GM18519 (cell line): ENCODE measurements around the gene RAB10.
"Not testable (repeated sequence)": the region's sequence is repeated elsewhere in the genome, so short reads cannot be mapped to it uniquely, and the experiment has no call there.

Experiments
- ATAC-seq: cut with Tn5 transposase; IDR thresholded peaks from one replicate; pipeline ENCODE4 v1.9.1; 2021; ENCODE audit warnings: mild to moderate bottlenecking, moderate library complexity; ENCODE audit not compliant: unreplicated experiment, low FRiP score

RAB10 gene

DNA sequence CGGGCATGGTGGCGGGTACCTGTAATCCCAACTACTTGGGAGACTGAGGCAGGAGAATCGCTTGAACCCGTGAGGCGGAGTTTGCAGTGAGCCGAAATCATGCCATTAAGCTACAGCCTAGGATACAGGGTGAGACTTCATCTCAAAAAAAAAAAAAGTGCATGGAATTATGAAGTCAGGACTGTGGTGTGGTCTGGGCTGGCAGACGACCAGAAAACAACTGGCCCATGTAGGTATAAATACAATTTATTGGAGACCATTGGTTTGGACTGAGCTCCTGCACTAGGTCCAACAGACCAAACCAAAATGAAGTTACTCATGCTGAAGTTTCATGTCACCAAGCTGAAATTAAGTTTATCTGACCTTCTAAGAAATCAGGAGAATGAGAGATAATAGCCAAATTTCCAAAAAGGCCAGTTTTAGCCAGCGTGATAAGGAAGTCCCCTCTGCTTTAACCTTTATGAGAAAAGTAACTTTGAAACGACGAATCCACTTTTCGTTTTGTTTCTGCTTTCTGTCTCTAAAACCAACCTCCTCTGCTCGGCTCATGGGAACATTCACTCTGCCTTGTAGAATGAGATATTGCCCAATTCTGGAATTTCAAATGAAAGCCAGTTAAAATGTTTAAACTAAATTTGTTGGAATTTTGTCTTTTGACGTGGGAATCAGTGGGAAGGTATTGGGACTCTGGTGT is 17.7 kb upstream of the RAB10 start:
- no peak for ATAC-seq

- ATAC-seq: not testable (repeated sequence)
Measured at GRCh38 chr2:26016706-26017045, 17.2 kb upstream of the RAB10 start.

- ATAC-seq: no peak
Measured at GRCh38 chr2:26017464-26018183, 16.3 kb upstream of the RAB10 start.

- ATAC-seq: no peak
Measured at GRCh38 chr2:26018184-26019055, 15.5 kb upstream of the RAB10 start.

- no peak for ATAC-seq
Measured at GRCh38 chr2:26020231-26020640, 13.6 kb upstream of the RAB10 start.

DNA sequence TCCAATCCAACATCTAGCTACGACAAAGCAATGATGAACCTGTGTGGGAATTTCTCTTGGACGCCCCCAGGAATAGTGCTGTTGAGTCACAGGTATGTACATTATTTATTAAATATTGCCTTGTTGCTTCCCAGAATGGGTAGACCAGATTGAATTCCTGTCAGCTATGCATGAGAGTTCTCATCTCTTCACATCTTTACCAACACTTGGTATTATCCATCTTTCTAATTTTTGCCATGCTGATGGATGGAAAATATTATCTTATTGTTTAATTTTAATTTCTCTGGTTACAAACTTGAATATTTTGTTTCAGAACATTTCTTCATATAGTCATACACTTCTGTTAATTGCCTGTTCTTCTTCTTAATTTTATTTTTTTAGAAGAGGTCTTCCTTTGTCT is 9.6 kb upstream of the RAB10 start:
- no peak for ATAC-seq

DNA sequence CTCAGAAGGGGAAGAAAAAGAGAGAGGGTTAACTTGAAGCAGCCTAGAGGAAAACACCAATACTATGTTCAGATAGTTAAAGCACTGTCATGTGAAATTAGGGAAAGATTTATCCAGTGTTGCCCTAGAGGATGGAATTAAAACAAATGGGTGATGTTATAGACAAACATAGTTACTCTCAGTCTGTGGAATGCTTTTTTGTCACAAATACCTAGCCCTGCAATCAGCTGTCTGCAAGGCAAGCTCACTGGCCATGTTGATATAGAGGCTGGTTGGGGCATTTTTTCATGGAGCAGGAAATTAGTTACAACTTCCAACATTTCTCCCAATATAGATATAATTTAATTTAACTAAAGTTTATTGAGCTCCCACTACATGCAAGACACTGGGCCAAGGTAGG is 8.4 kb upstream of the RAB10 start:
- ATAC-seq: no peak

DNA sequence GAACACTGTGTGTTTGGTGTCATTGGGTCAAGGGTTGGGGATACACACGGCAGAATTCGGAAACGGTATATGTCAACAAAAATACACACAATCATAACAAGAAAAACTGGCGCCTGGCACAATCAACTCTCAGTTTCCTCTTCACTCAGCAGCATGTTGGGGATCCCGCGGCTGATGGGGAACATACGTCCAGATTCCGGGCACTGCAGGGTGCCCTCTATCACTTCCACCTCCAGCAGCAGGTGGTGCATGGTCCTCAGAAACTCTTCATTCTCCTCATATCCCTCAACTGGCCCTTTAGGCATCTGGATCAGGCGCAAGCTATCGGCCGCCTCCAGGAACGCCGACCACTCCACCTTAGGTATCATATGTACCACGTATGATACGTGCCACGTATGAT is 5.8 kb upstream of the RAB10 start:
- not testable (repeated sequence) for ATAC-seq

DNA sequence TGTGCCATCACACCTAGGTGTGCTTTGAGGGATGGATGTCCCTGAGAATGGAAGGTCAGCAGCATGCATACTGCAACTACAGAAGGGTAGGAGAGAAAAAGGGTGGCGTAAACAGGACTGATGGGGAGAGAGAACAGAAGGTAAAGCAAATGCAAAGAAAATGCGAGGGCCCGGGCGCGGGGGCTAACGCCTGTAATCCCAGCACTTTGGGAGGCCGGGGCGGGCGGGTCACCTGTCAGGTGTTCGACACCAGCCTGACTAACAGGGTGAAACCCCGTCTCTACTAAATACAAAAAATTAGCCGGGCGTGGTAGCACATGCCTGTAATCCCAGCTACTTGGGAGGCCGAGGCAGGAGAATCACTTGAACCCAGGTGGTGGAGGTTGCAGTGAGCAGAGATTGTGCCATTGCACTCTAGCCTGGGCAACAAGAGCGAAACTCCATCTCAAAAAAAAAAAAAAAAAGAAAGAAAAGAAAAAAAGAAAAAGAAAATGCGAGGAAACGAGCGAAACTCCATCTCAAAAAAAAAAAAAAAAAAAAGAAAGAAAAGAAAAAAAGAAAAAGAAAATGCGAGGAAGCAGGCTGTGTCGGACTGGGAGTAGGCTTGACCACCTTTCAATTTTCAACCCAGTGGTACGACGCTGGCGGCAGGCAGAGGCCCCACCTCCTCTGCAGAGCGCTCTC is 1.2 kb upstream of the RAB10 start:
- ATAC-seq: peak; percentile 5

- peak; percentile 4 for ATAC-seq
Measured at GRCh38 chr2:26033270-26033817, 540 bp upstream of the RAB10 start.

DNA sequence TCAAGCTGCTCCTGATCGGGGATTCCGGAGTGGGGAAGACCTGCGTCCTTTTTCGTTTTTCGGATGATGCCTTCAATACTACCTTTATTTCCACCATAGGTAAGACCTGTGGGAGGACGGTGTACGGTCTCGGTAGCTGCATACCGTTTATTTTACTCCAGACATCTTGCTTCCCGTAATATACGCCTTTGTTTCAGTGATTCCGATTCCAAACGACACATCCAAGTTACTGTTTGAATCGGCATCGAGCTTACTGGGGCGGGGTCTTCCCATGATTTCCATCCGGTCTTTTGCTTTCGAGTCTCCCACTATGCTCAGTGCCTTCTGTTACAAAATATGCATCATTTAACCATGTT is 731 bp downstream of the RAB10 start:
- ATAC-seq: no peak

GRCh38 chr2:26035090-26035743 is 1.3 kb downstream of the RAB10 start:
- no peak for ATAC-seq

- no peak for ATAC-seq
Measured at GRCh38 chr2:26039603-26040323, 5.9 kb downstream of the RAB10 start.

GRCh38 chr2:26043109-26043508 is 9.2 kb downstream of the RAB10 start:
- ATAC-seq: no peak

- ATAC-seq: no peak
Measured at GRCh38 chr2:26043862-26044696, 10.2 kb downstream of the RAB10 start.

GRCh38 chr2:26048791-26049190 is 14.9 kb downstream of the RAB10 start:
- ATAC-seq: no peak

GRCh38 chr2:26049641-26050040 is 15.8 kb downstream of the RAB10 start:
- ATAC-seq: no peak

GRCh38 chr2:26052740-26053139 is 18.9 kb downstream of the RAB10 start:
- no peak for ATAC-seq
